ENCODE measurements around the gene IQSEC1. TPM values are rescaled to one million over a fixed set of nuclear protein-coding genes. Genes with fewer than 3 reads are reported as not detected.

IQSEC1 gene
- total and polyA plus RNA-seq, 2 donors (not counting 3 experiments of a cell fraction or from before 2014, with no cell fraction given), result 5.2 to 18.0 TPM

GRCh38 chr3:13021141-13022114, 51.8 kb downstream of the IQSEC1 start:
- no peak overlapping the region for H3K4me3 ChIP-seq (replicated peaks in 1 of 3; ENCODE audit: insufficient read depth in 1 of 3, low read depth in 1 of 3, low read length in 3 of 3)
- H3K36me3 ChIP-seq (ENCODE audit: control insufficient read depth in 2 of 2, extremely low read depth in 1 of 2, insufficient read depth in 2 of 2, low read length in 2 of 2), result no peaks in the 10 kb centered on the region
- BruUV-seq (replicated peaks), result no TSS peak
- no peaks in the 10 kb centered on the region for H4K20me1 ChIP-seq (replicated peaks; ENCODE audit: control insufficient read depth, extremely low read depth, insufficient read depth, low read length)
- peak; percentile 2 for DNase-seq (ENCODE audit: low read depth, low spot score)
- H2AFZ ChIP-seq (ENCODE audit: low read depth, low read length), result no peak overlapping the region
- no peak overlapping the region for H3K9ac ChIP-seq (replicated peaks; ENCODE audit: extremely low read depth, insufficient read depth, low read length)
- H3K9me1 ChIP-seq (replicated peaks; ENCODE audit: control insufficient read depth, extremely low read depth, insufficient read depth, low read length), result no peaks in the 10 kb centered on the region
- POLR2A ChIA-PET, result no interaction called here
- FAIRE-seq, result no peak
- H3K9me3 ChIP-seq (replicated peaks; ENCODE audit: control insufficient read depth, insufficient read depth, low read length), result no peaks in the 10 kb centered on the region
- H3K27me3 ChIP-seq (ENCODE audit: control insufficient read depth in 2 of 2, insufficient read depth in 2 of 2, low read length in 2 of 2), result peaks cover 0 to 1% of the 10 kb centered on the region in 2 experiments
- no peaks in the 10 kb centered on the region for H3K4me1 ChIP-seq (ENCODE audit: control insufficient read depth, extremely low read depth, insufficient read depth, low read length)
- CTCF ChIA-PET, result no interaction called here
- no peak overlapping the region for H3K4me2 ChIP-seq (ENCODE audit: insufficient read depth, low read length)
- dilution Hi-C loops (cut with MboI; ENCODE audit: extremely low pct_ligation_motif_present, low sequenced_read_pairs), result no loop called here
- H3K27ac ChIP-seq (ENCODE audit: insufficient read depth, low read depth, low read length), result no peak overlapping the region
- intact Hi-C loops (cut with micrococcal nuclease), result no loop called here
- no peak for TF ChIP-seq FOS (IDR thresholded peaks at IDR 0.05; ENCODE audit: borderline replicate concordance, insufficient read depth, low read length)
- no peak for TF ChIP-seq POLR2AphosphoS5 (IDR thresholded peaks at IDR 0.05; ENCODE audit: insufficient read depth, low read depth, low read length)
- no peak for TF ChIP-seq MAX (IDR thresholded peaks at IDR 0.05; ENCODE audit: insufficient read depth, insufficient read length)
- TF ChIP-seq EZH2 (IDR thresholded peaks at IDR 0.05; ENCODE audit: borderline replicate concordance, low read depth, low read length, severe bottlenecking), result no peak
- TF ChIP-seq JUN (IDR thresholded peaks at IDR 0.05; ENCODE audit: borderline replicate concordance, insufficient read depth, insufficient read length, low read depth), result no peak
- no peak for TF ChIP-seq GATA2 (IDR thresholded peaks at IDR 0.05; ENCODE audit: insufficient read depth, insufficient read length, low read depth, low read length)
- no peak for TF ChIP-seq POLR2A (IDR thresholded peaks at IDR 0.05; ENCODE audit: low read depth, low read length)
- TF ChIP-seq CTCF (IDR thresholded peaks at IDR 0.05; ENCODE audit: extremely low read depth in 1 of 2, insufficient read depth in 1 of 2, low read depth in 1 of 2, low read length in 2 of 2), result no peak
- TF ChIP-seq MYC (IDR thresholded peaks at IDR 0.05; ENCODE audit: low read depth, low read length), result no peak
- H3K79me2 ChIP-seq (ENCODE audit: control insufficient read depth, insufficient read depth, low read length), result no peaks in the 10 kb centered on the region
